SU-DHL-6 (cell line): ENCODE results near the gene CES4A.

Experiments
- CTCF ChIP-seq: fragments of 200-600 bp; sonication (generic); IDR thresholded peaks from one replicate; pipeline ENCODE4 v1.5.1; 2017; ENCODE audit warnings: antibody characterized with exemption, mild to moderate bottlenecking, low read length, moderate library complexity; ENCODE audit not compliant: insufficient read depth, poor library complexity, severe bottlenecking
- EZH2phosphoT487 ChIP-seq: fragments of 200-600 bp; sonication (generic), shearing (Covaris generic); conservative IDR thresholded peaks from 2 replicates; pipeline ENCODE4 v1.6.1; 2018; ENCODE audit warnings: mild to moderate bottlenecking, antibody characterized with exemption, low read length, moderate library complexity, mixed read lengths

- TF ChIP-seq CTCF (no peak), EZH2phosphoT487 (no peak)
These were observed 15.4 kb upstream of the CES4A start for GRCh38 chr16:66972983-66973382.
